GM10266 (cell line): Measurements from ENCODE around the gene NELFA.

Experiments
- DNase-seq: peaks from one replicate; pipeline ENCODE4 v3.0.0; 2012; ENCODE audit errors: extremely low spot score
- CTCF ChIP-seq: IDR thresholded peaks from 2 replicates; pipeline ENCODE4 v1.5.1; 2012; ENCODE audit warnings: mild to moderate bottlenecking, low read depth; ENCODE audit not compliant: control insufficient read depth, insufficient read depth; ENCODE audit errors: missing control alignments

The NELFA gene

GRCh38 chr4:1975880-1976279 lies 32.9 kb downstream of the NELFA start:
- no peak for TF ChIP-seq CTCF
- no peak for DNase-seq

- no peak for TF ChIP-seq CTCF
- DNase-seq: no peak
Measured at GRCh38 chr4:1975391-1975801, 33.4 kb downstream of the NELFA start.

GRCh38 chr4:1974840-1975239 lies 33.9 kb downstream of the NELFA start:
- no peak for TF ChIP-seq CTCF

GRCh38 chr4:1973661-1974060 lies 35.1 kb downstream of the NELFA start:
- no peak for TF ChIP-seq CTCF

More at GRCh38 chr4:1974840-1975239, 33.9 kb downstream of the NELFA start:
- no peak for DNase-seq

GRCh38 chr4:1973218-1973617 lies 35.6 kb downstream of the NELFA start:
- no peak for TF ChIP-seq CTCF
- DNase-seq: no peak

More at GRCh38 chr4:1973661-1974060, 35.1 kb downstream of the NELFA start:
- no peak for DNase-seq

- DNase-seq: no peak
- TF ChIP-seq CTCF: no peak
Measured at GRCh38 chr4:1972414-1972813, 36.4 kb downstream of the NELFA start.

- DNase-seq: no peak
- no peak for TF ChIP-seq CTCF
Measured at GRCh38 chr4:1971456-1972200, 37.1 kb downstream of the NELFA start.
